ENCODE data around the gene SHISA9. TPM values are rescaled to one million over a fixed set of nuclear protein-coding genes. Genes with fewer than 3 reads are reported as not detected.

Gene SHISA9
- total and polyA plus RNA-seq, 8 donors: 0.12 to 1.3 (median 0.37) TPM; not detected in 1

- no peak for FAIRE-seq
- intact Hi-C loops (cut with DNase I): no loop called here
- TF ChIP-seq CTCF (IDR thresholded peaks at IDR 0.05): no peak
Measured at GRCh38 chr16:13123991-13124390, 222.6 kb downstream of the SHISA9 start.

GRCh38 chr16:13127144-13127543 is 225.7 kb downstream of the SHISA9 start:
- no peaks in the 10 kb centered on the region for H3K27me3 ChIP-seq
- TF ChIP-seq CTCF (IDR thresholded peaks at IDR 0.05): no peak
- no peaks in the 10 kb centered on the region for H3K36me3 ChIP-seq
- no peaks in the 10 kb centered on the region for H3K9me3 ChIP-seq
- H3K27ac ChIP-seq: no peak overlapping the region
- H3K4me3 ChIP-seq: no peak overlapping the region
- no peaks in the 10 kb centered on the region for H3K4me1 ChIP-seq
- intact Hi-C loops (cut with DNase I): no loop called here
- no peak for DNase-seq
- no peak for FAIRE-seq
- 58 to 66% methylated on average over 2 of the region's 2 CpGs for WGBS, 2 donors
- ATAC-seq: no peak

More at GRCh38 chr16:13123991-13124390, 222.6 kb downstream of the SHISA9 start:
- ATAC-seq (no peak), DNase-seq (no peak)
- no peaks in the 10 kb centered on the region for H3K36me3 ChIP-seq
- 82 to 84% methylated on average over 3 of the region's 3 CpGs for WGBS, 2 donors
- no peak overlapping the region for H3K4me3 ChIP-seq
- H3K9me3 ChIP-seq: no peaks in the 10 kb centered on the region
- no peaks in the 10 kb centered on the region for H3K27me3 ChIP-seq
- H3K4me1 ChIP-seq: no peaks in the 10 kb centered on the region
- H3K27ac ChIP-seq: no peak overlapping the region

GRCh38 chr16:13130586-13130985 is 229.2 kb downstream of the SHISA9 start:
- ATAC-seq (no peak), DNase-seq (no peak), FAIRE-seq (no peak)
- Histone ChIP-seq H3K27ac (no peak overlapping the region), H3K36me3 (no peaks in the 10 kb centered on the region), H3K9me3 (no peaks in the 10 kb centered on the region), H3K27me3 (no peaks in the 10 kb centered on the region), H3K4me3 (no peak overlapping the region), H3K4me1 (no peaks in the 10 kb centered on the region)
- intact Hi-C loops (cut with DNase I): no loop called here
- WGBS, 2 donors: 32 to 45% methylated on average over 1 of the region's 1 CpG
- TF ChIP-seq CTCF (IDR thresholded peaks at IDR 0.05): no peak

GRCh38 chr16:13134836-13135235 is 233.4 kb downstream of the SHISA9 start:
- no peak overlapping the region for H3K27ac ChIP-seq
- WGBS, 2 donors: 63 to 84% methylated on average over 1 of the region's 1 CpG
- intact Hi-C loops (cut with DNase I): no loop called here

More at GRCh38 chr16:13134836-13135235, 233.4 kb downstream of the SHISA9 start:
- no peaks in the 10 kb centered on the region for H3K9me3 ChIP-seq
- H3K36me3 ChIP-seq: no peaks in the 10 kb centered on the region
- no peaks in the 10 kb centered on the region for H3K4me1 ChIP-seq
- DNase-seq: no peak
- no peak for TF ChIP-seq CTCF (IDR thresholded peaks at IDR 0.05)
- no peak for ATAC-seq
- no peak for FAIRE-seq
- H3K4me3 ChIP-seq: no peak overlapping the region
- H3K27me3 ChIP-seq: no peaks in the 10 kb centered on the region
